GM08714 (cell line): Measurements from ENCODE around the gene PCYT1A.
"Not testable (repeated sequence)": the region's sequence is repeated elsewhere in the genome, so short reads cannot be mapped to it uniquely, and the experiment has no call there.

Experiments
- H3K4me3 ChIP-seq: fragments of 200-500 bp; sonication (Bioruptor generic); 2 replicates; pipeline ENCODE4 v1.5.1; 2014; ENCODE audit warnings: mild to moderate bottlenecking, low read length, inconsistent platforms
- ZNF274 ChIP-seq: IDR thresholded peaks from 2 replicates; pipeline ENCODE4 v1.6.1; 2012; ENCODE audit warnings: mild to moderate bottlenecking, low read depth, low read length

PCYT1A gene

GRCh38 chr3:196186651-196187573 is 100.6 kb downstream of the PCYT1A start:
- TF ChIP-seq ZNF274 = no peak
- H3K4me3 ChIP-seq = peak overlapping the region; percentile 27; the same call in 1 of the 2 replicates

GRCh38 chr3:196184881-196185280 is 102.6 kb downstream of the PCYT1A start:
- H3K4me3 ChIP-seq = no peak overlapping the region
- no peak for TF ChIP-seq ZNF274

DNA sequence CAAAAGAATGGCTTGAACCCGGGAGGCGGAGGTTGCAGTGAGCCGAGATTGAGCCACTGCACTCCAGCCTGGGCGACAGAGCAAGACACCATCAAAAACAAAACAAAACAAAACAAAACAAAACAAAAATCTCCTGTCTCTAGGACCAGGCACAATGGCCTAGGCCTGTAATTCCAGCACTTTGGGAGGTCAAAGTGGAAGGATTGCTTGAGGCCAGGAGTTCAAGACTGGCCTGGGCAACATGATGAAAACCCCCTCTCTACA is 103.4 kb downstream of the PCYT1A start:
- not testable (repeated sequence) for H3K4me3 ChIP-seq

- TF ChIP-seq ZNF274 = no peak
- no peak overlapping the region for H3K4me3 ChIP-seq
Observed at GRCh38 chr3:196181127-196181546, 106.4 kb downstream of the PCYT1A start.

- H3K4me3 ChIP-seq = no peak overlapping the region; the same call in 1 of the 2 replicates
- TF ChIP-seq ZNF274 = no peak
Observed at GRCh38 chr3:196180346-196180745, 107.2 kb downstream of the PCYT1A start.
